Esophagus mucosa (tissue), 1 donor: ENCODE results near the gene FHOD3. TPM values are rescaled to one million over a fixed set of nuclear protein-coding genes. Genes with fewer than 3 reads are reported as not detected.
"Not testable (repeated sequence)": the region's sequence is repeated elsewhere in the genome, so short reads cannot be mapped to it uniquely, and the experiment has no call there.

Experiments used
- ATAC-seq: fragments of 200-7000 bp; cut with Tn5 transposase; one replicate; pipeline ENCODE4 v1.9.1; 2020
- total RNA-seq: library from RNA; stranded (reverse); gene quantifications from one replicate; pipeline ENCODE4 v1.2.4, GENCODE V29; 2023
- donor health status: DM: yes; HTN: yes; CAD: no.

The FHOD3 gene
- total RNA-seq, 1 donor from 2014 or later, result 3.0 TPM

DNA sequence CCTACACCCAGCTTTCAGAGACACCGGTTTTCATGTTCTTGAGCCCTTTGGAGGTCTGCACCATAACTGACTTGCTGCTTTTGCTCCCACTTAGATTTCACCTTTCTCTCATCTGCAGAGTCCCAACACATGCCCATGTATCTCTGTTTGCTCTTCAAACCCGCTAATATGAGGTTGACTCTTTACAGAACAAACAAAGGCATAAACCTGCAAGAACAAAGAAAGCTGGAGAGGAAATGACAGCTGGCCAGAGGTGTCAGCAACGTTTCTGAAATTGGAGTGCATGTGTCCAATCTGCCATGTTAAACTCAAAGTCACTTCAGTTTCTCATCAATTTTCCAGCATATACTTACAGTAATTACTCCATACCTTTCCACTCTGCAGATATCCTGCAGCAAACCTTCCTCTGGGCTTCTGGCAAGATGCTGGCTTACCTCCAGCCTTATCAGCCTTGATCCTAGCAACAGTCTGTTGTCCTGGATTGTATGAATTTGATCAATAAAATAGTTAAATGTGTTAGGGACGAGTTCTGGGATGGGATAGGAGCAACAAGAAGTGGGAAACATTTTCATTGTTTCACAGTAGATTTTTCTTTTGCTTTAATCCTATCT, 157.4 kb downstream of the FHOD3 start:
- no peak for ATAC-seq

GRCh38 chr18:36455931-36456330, 158.4 kb downstream of the FHOD3 start:
- ATAC-seq, result no peak

- ATAC-seq, result no peak
Observed at GRCh38 chr18:36456622-36457021, 159.1 kb downstream of the FHOD3 start.

GRCh38 chr18:36457683-36458082, 160.2 kb downstream of the FHOD3 start:
- ATAC-seq, result no peak

GRCh38 chr18:36458306-36458705, 160.8 kb downstream of the FHOD3 start:
- no peak for ATAC-seq

DNA sequence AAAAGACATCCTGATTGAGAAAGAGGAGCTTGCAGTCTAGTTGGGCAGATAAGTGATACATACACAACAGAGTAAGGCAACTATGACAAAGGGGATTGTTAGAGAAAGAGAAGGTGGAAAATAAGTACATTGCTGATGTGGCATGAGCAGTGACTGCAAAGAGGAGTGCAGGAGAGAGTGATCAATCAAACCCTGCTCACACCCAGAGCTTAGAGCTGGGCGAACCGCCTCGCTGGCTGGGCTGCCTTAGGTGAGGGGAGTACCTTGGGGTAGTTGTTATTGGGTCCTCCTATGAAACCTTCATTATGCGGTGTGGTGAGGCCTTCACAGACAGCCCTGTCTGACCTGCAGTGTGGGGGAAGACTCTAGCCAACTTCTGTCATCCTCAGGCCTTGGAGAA, 161.7 kb downstream of the FHOD3 start:
- ATAC-seq, result no peak

- ATAC-seq, result no peak
Observed at GRCh38 chr18:36459786-36460185, 162.3 kb downstream of the FHOD3 start.

GRCh38 chr18:36460324-36460850, 162.9 kb downstream of the FHOD3 start:
- no peak for ATAC-seq

GRCh38 chr18:36460854-36461253, 163.3 kb downstream of the FHOD3 start:
- ATAC-seq, result peak; percentile 23

DNA sequence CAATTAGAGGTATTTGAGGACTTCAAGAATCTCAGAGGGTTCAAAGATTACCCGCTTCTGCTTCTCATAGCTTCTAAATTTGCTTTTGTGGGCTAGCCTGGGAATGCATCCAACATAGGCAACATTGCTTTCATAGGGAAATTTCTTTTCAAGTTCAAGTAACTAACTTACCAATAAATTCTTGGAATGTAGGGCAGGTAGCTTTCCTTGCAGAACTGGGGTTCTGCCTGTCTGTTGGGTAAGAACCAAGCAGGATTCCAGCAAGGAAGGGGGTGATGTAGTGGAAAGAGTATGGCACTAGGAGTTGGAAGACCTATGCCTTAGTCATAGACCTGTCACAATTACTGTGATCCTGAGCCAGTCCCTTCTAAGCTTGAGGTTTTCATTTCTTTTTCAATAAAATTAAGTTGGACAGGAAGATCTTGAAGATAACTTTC, 164.1 kb downstream of the FHOD3 start:
- ATAC-seq, result no peak

- not testable (repeated sequence) for ATAC-seq
Observed at GRCh38 chr18:36463516-36463915, 166.0 kb downstream of the FHOD3 start.

DNA sequence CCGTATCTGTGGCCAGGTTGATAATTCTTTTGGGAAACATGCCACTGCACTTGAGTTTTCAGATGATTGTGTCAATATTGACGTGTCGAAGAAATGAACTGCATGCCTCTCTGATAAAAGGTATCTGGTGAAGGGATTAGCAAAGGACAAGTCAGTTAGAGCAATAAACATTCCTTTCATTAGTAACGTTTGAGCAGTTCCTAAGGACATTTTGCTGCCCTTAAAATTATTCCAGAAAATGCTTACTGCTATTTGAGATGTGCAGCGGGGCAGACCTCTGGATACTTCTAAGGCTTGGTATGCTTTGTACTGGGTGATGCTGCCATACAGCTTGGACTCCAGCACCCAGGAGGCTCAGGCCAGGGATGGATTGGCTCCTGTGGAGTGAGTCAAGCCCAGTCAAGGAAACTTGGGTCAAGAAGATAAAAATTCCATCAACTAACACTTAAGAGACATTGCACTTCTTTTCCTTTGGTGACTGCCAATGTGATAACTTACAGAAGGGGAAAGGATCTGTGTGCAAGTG, 166.7 kb downstream of the FHOD3 start:
- no peak for ATAC-seq

DNA sequence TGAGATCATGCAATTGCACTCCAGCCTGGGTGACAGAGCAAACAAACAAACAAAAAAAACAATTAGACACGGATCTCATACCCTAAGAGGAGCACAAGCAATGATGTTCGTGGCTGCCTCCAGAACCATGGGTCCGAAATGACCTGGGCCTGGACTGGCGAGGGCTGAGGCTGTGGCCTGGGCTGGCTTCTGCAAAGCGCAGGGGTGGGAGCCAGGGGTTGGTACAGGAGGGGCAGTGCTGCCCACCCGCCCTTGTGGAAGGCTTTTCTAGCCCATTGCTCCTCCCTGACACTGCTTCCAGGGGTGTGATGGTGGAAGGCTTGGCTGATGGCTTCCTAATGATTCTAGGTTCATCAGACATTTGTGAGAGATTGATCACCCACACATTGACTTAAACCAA, 167.8 kb downstream of the FHOD3 start:
- no peak for ATAC-seq

DNA sequence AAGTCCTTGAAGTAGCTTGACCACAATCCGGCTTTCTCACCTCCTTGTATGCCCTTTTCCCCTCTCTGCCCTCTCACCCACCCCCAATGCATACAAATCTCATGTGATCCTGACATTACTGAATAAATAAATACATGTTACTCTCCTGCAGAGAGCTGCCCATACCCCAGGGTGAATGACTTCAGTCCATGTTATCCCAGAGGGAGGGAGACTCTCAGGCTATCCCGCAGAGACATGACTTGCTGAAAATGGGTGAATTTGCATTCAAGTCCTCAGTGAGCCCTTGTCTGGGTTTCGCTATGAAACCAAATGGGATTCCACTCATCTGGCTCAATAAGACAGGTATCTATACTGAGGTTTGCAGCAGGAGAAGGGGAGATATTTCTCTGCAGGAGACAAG, 168.5 kb downstream of the FHOD3 start:
- no peak for ATAC-seq

DNA sequence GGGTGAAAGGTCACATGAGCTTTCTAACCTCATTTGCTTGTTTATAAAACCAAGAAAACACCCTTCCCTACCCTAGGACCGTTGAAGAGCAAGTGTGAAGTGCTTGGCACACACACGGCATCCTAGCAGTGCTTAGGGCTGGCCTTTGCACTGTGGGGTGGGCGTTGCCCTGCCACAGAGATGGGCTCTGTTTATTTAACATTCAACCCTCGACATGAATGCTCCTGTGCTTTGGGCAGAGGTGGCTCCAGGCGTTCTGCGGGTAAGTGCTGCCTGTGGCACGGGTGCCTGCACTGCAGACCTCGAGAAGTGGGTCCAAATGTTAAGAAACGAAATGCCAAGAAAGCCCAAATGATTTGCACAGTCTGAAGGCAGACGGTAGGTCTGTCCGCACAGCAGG, 170.1 kb downstream of the FHOD3 start:
- no peak for ATAC-seq

- no peak for ATAC-seq
Observed at GRCh38 chr18:36468161-36468560, 170.6 kb downstream of the FHOD3 start.

DNA sequence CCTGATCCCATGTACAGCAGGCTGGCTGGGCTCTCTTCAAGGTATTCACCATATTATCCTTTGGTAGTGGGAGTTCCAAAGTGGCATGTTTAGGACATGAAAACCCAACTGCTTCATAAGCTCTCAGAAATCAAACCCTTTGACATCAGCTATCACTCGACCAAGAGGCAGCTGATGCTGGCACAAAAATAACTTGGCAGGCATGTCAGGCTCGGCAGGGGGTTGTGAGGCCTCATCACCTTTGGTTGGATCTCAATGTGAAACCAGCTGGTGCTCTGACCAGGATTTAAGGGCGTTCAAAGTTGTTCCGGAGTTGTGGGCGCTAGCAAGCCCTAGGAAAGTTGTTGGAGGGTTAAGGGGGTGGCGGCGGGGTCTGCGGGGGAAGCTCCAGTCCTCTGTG, 171.9 kb downstream of the FHOD3 start:
- no peak for ATAC-seq

- ATAC-seq, result no peak
Observed at GRCh38 chr18:36470896-36471295, 173.4 kb downstream of the FHOD3 start.

DNA sequence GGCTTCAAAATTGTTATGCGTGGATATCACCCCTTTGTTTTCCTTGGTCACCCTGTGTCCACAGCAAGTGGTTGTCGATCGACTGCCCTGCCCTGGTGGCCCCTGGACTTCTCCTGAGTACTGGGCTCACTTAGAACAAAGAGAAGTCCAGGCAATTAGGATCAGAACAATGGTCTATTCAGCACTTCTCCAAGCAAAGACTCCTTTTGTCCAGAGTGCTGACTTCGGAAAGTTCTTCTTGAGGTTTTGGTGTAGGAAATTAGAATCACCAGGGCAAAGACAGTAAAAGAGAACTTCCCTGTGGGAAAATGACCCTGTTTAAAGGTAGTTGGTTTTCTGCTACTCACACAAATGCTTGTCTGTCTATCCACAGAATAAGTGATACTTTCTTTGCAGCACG, 173.9 kb downstream of the FHOD3 start:
- ATAC-seq, result no peak

GRCh38 chr18:36476433-36476832, 178.9 kb downstream of the FHOD3 start:
- ATAC-seq, result no peak

DNA sequence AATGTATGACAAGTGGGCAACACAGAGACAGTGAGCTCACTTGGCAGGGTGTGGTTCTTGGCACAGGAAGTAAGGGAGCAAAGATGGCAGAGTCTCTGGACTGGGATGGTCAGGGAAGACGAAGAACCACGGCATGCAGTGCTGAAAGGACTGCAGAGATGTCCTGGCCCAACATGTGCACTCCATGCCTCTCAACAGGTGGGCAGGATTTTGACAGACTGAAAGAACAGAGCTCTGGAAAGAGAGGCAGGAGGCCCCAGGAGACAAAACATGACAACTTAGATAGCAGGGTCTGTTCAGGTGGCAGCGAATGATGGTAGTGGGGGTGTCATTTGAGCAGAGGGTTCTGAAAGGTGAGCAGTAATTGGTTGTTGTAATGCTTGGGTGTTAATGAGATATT, 180.3 kb downstream of the FHOD3 start:
- ATAC-seq, result no peak

- ATAC-seq, result no peak
Observed at GRCh38 chr18:36481201-36481657, 183.7 kb downstream of the FHOD3 start.

GRCh38 chr18:36481935-36482334, 184.4 kb downstream of the FHOD3 start:
- ATAC-seq, result no peak

GRCh38 chr18:36484591-36484990, 187.1 kb downstream of the FHOD3 start:
- no peak for ATAC-seq

- ATAC-seq, result no peak
Observed at GRCh38 chr18:36485772-36486171, 188.3 kb downstream of the FHOD3 start.
